NCI-H446 treated with DMSO at 0.1 percent for 48 hours (cell line): Measurements from ENCODE around the gene OVOL2.

Source experiments
- DNase-seq: peaks from one replicate; lab custom pipeline; 2025; lab: John Stamatoyannopoulos, UW

OVOL2 gene

GRCh38 chr20:18012901-18013300, 44.8 kb downstream of the OVOL2 start:
- DNase-seq, result no peak

GRCh38 chr20:18011951-18012645, 45.6 kb downstream of the OVOL2 start:
- DNase-seq, result no peak

- DNase-seq, result no peak
Measured at GRCh38 chr20:18011482-18011881, 46.2 kb downstream of the OVOL2 start.

GRCh38 chr20:18009116-18009515, 48.6 kb downstream of the OVOL2 start:
- no peak for DNase-seq

- peak; percentile 82 for DNase-seq
Measured at GRCh38 chr20:18007534-18008292, 50.0 kb downstream of the OVOL2 start.

- no peak for DNase-seq
Measured at GRCh38 chr20:18006684-18007083, 51.0 kb downstream of the OVOL2 start.

GRCh38 chr20:18005990-18006364, 51.7 kb downstream of the OVOL2 start:
- no peak for DNase-seq

- no peak for DNase-seq
Measured at GRCh38 chr20:18005170-18005989, 52.3 kb downstream of the OVOL2 start.

GRCh38 chr20:18004384-18005031, 53.2 kb downstream of the OVOL2 start:
- peak; percentile 79 for DNase-seq

GRCh38 chr20:18003897-18004296, 53.8 kb downstream of the OVOL2 start:
- no peak for DNase-seq

- DNase-seq, result no peak
Measured at GRCh38 chr20:18001131-18001921, 56.4 kb downstream of the OVOL2 start.

- DNase-seq, result no peak
Measured at GRCh38 chr20:17999566-17999965, 58.1 kb downstream of the OVOL2 start.

GRCh38 chr20:17998446-17998845, 59.3 kb downstream of the OVOL2 start:
- DNase-seq, result no peak

GRCh38 chr20:17995967-17996819, 61.5 kb downstream of the OVOL2 start:
- peak; percentile 64 for DNase-seq

- DNase-seq, result no peak
Measured at GRCh38 chr20:17993546-17993945, 64.2 kb downstream of the OVOL2 start.

- DNase-seq, result no peak
Measured at GRCh38 chr20:17992847-17993513, 64.7 kb downstream of the OVOL2 start.

GRCh38 chr20:17992224-17992637, 65.5 kb downstream of the OVOL2 start:
- DNase-seq, result no peak

GRCh38 chr20:17990278-17990972, 67.3 kb downstream of the OVOL2 start:
- DNase-seq, result no peak

- DNase-seq, result no peak
Measured at GRCh38 chr20:17987988-17988387, 69.7 kb downstream of the OVOL2 start.
